OCI-LY3 (cell line): ENCODE results near the gene PTPRN2.

Source experiments
- EZH2phosphoT487 ChIP-seq: fragments of 200-600 bp; shearing (Covaris generic); IDR thresholded peaks from 2 replicates; pipeline ENCODE4 v1.6.1; 2018; ENCODE audit warnings: antibody characterized with exemption, mixed run types, low read depth
- TF ChIP-seq, protein P1 (sequence below): fragments of 200-600, 300-600 bp; sonication (generic); IDR thresholded peaks from 2 replicates; pipeline ENCODE4 v1.5.1; 2014; ENCODE audit warnings: antibody characterized with exemption, low read length, low read depth

- TF ChIP-seq, protein P1, sequence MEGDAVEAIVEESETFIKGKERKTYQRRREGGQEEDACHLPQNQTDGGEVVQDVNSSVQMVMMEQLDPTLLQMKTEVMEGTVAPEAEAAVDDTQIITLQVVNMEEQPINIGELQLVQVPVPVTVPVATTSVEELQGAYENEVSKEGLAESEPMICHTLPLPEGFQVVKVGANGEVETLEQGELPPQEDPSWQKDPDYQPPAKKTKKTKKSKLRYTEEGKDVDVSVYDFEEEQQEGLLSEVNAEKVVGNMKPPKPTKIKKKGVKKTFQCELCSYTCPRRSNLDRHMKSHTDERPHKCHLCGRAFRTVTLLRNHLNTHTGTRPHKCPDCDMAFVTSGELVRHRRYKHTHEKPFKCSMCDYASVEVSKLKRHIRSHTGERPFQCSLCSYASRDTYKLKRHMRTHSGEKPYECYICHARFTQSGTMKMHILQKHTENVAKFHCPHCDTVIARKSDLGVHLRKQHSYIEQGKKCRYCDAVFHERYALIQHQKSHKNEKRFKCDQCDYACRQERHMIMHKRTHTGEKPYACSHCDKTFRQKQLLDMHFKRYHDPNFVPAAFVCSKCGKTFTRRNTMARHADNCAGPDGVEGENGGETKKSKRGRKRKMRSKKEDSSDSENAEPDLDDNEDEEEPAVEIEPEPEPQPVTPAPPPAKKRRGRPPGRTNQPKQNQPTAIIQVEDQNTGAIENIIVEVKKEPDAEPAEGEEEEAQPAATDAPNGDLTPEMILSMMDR = no peak
- TF ChIP-seq EZH2phosphoT487 = no peak
Measured at GRCh38 chr7:158512042-158512441, 75.6 kb downstream of the PTPRN2 start.
